ENCODE results near the gene FBH1. TPM values are rescaled to one million over a fixed set of nuclear protein-coding genes. Genes with fewer than 3 reads are reported as not detected.
"Not testable (repeated sequence)": the region's sequence is repeated elsewhere in the genome, so short reads cannot be mapped to it uniquely, and the experiment has no call there.

Gene FBH1
- total RNA-seq, 1 experiment from 2014 or later, result 54.3 TPM

GRCh38 chr10:5958675-5959074, 68.6 kb downstream of the FBH1 start:
- Histone ChIP-seq H3K4me3 (no peak overlapping the region), H3K36me3 (peaks cover 8% of the 10 kb centered on the region; the same call in 1 of the 2 replicates), H3K9me3 (no peaks in the 10 kb centered on the region), H3K27me3 (no peaks in the 10 kb centered on the region)
- no peak for DNase-seq

- H3K27me3 ChIP-seq, result no peaks in the 10 kb centered on the region
- DNase-seq, result no peak
- no peaks in the 10 kb centered on the region for H3K9me3 ChIP-seq
- H3K4me3 ChIP-seq, result no peak overlapping the region
- H3K36me3 ChIP-seq, result peaks cover 8% of the 10 kb centered on the region; the same call in 1 of the 2 replicates
These were observed 69.1 kb downstream of the FBH1 start for GRCh38 chr10:5959142-5959541.

GRCh38 chr10:5959581-5960069, 69.6 kb downstream of the FBH1 start:
- Histone ChIP-seq H3K4me3 (no peak overlapping the region), H3K27me3 (no peaks in the 10 kb centered on the region), H3K36me3 (peaks cover 8% of the 10 kb centered on the region; the same call in 1 of the 2 replicates), H3K9me3 (no peaks in the 10 kb centered on the region)
- DNase-seq, result no peak

- Histone ChIP-seq H3K4me3 (no peak overlapping the region), H3K9me3 (no peaks in the 10 kb centered on the region), H3K27me3 (no peaks in the 10 kb centered on the region), H3K36me3 (peaks cover 8% of the 10 kb centered on the region; the same call in 1 of the 2 replicates)
- DNase-seq, result no peak
These were observed 70.3 kb downstream of the FBH1 start for GRCh38 chr10:5960070-5960972.

- H3K36me3 ChIP-seq, H3K9me3 ChIP-seq, H3K4me3 ChIP-seq, DNase-seq, H3K27me3 ChIP-seq: not testable (repeated sequence)
These were observed 70.9 kb downstream of the FBH1 start for GRCh38 chr10:5960973-5961275.

GRCh38 chr10:5961405-5962100, 71.5 kb downstream of the FBH1 start:
- no peak overlapping the region for H3K4me3 ChIP-seq
- no peak for DNase-seq
- H3K36me3 ChIP-seq, result peaks cover 8% of the 10 kb centered on the region; the same call in 1 of the 2 replicates
- no peaks in the 10 kb centered on the region for H3K27me3 ChIP-seq
- H3K9me3 ChIP-seq, result no peaks in the 10 kb centered on the region

- DNase-seq, result not testable (repeated sequence)
These were observed 72.4 kb downstream of the FBH1 start for GRCh38 chr10:5962358-5962940.

GRCh38 chr10:5963071-5963470, 73.0 kb downstream of the FBH1 start:
- DNase-seq, result no peak
- H3K9me3 ChIP-seq, result no peaks in the 10 kb centered on the region
- H3K36me3 ChIP-seq, result peaks cover 4% of the 10 kb centered on the region; the same call in 1 of the 2 replicates
- no peaks in the 10 kb centered on the region for H3K27me3 ChIP-seq
- H3K4me3 ChIP-seq, result no peak overlapping the region

More at GRCh38 chr10:5962358-5962940, 72.4 kb downstream of the FBH1 start:
- H3K9me3 ChIP-seq, H3K4me3 ChIP-seq, H3K27me3 ChIP-seq, H3K36me3 ChIP-seq: not testable (repeated sequence)

GRCh38 chr10:5963591-5963990, 73.5 kb downstream of the FBH1 start:
- H3K9me3 ChIP-seq, result no peaks in the 10 kb centered on the region
- no peak for DNase-seq
- no peaks in the 10 kb centered on the region for H3K27me3 ChIP-seq
- H3K36me3 ChIP-seq, result peaks cover 4% of the 10 kb centered on the region; the same call in 1 of the 2 replicates
- no peak overlapping the region for H3K4me3 ChIP-seq

- Histone ChIP-seq H3K36me3 (no peaks in the 10 kb centered on the region; the same call in 1 of the 2 replicates), H3K4me3 (no peak overlapping the region), H3K27me3 (no peaks in the 10 kb centered on the region), H3K9me3 (no peaks in the 10 kb centered on the region)
- no peak for DNase-seq
These were observed 74.7 kb downstream of the FBH1 start for GRCh38 chr10:5964736-5965135.

GRCh38 chr10:5965266-5965665, 75.2 kb downstream of the FBH1 start:
- Histone ChIP-seq H3K9me3 (no peaks in the 10 kb centered on the region), H3K36me3 (no peaks in the 10 kb centered on the region), H3K4me3 (no peak overlapping the region), H3K27me3 (no peaks in the 10 kb centered on the region)
- no peak for DNase-seq

GRCh38 chr10:5968037-5968680, 78.1 kb downstream of the FBH1 start:
- H3K36me3 ChIP-seq, result no peaks in the 10 kb centered on the region
- no peaks in the 10 kb centered on the region for H3K9me3 ChIP-seq
- DNase-seq, result no peak
- no peaks in the 10 kb centered on the region for H3K27me3 ChIP-seq
- no peak overlapping the region for H3K4me3 ChIP-seq

- Histone ChIP-seq H3K36me3 (no peaks in the 10 kb centered on the region), H3K27me3 (no peaks in the 10 kb centered on the region), H3K4me3 (no peak overlapping the region), H3K9me3 (no peaks in the 10 kb centered on the region)
- DNase-seq, result no peak
These were observed 78.8 kb downstream of the FBH1 start for GRCh38 chr10:5968681-5969453.

GRCh38 chr10:5970066-5970465, 80.0 kb downstream of the FBH1 start:
- DNase-seq, result no peak
- H3K4me3 ChIP-seq, result no peak overlapping the region
- no peaks in the 10 kb centered on the region for H3K36me3 ChIP-seq
- H3K27me3 ChIP-seq, result no peaks in the 10 kb centered on the region
- no peaks in the 10 kb centered on the region for H3K9me3 ChIP-seq

- Histone ChIP-seq H3K4me3 (no peak overlapping the region), H3K36me3 (no peaks in the 10 kb centered on the region), H3K9me3 (no peaks in the 10 kb centered on the region), H3K27me3 (no peaks in the 10 kb centered on the region)
- no peak for DNase-seq
These were observed 80.5 kb downstream of the FBH1 start for GRCh38 chr10:5970527-5970926.

GRCh38 chr10:5971315-5971832, 81.3 kb downstream of the FBH1 start:
- no peaks in the 10 kb centered on the region for H3K36me3 ChIP-seq
- no peaks in the 10 kb centered on the region for H3K9me3 ChIP-seq
- no peak overlapping the region for H3K4me3 ChIP-seq
- DNase-seq, result peak; percentile 48
- H3K27me3 ChIP-seq, result no peaks in the 10 kb centered on the region

Data from MG63 (cell line).